Measurements from ENCODE around the gene SYNGR2. TPM values are rescaled to one million over a fixed set of nuclear protein-coding genes. Genes with fewer than 3 reads are reported as not detected.

SYNGR2 gene
- total and polyA plus RNA-seq, 2 donors (not counting 1 experiment from before 2014, with no cell fraction given): 15.5 to 23.8 TPM

- Histone ChIP-seq H3K4me2 (ENCODE audit: extremely low read depth, insufficient read depth, low read length) (peak overlapping the region; percentile 77), H3K9me3 (ENCODE audit: control insufficient read depth, insufficient read depth, low read depth, low read length) (no peaks in the 10 kb centered on the region), H2AFZ (ENCODE audit: low read length) (peak overlapping the region; percentile 35), H3K27me3 (ENCODE audit: control insufficient read depth, insufficient read depth, low read length) (no peaks in the 10 kb centered on the region), H3K27ac (ENCODE audit: insufficient read depth, low read length) (no peak overlapping the region), H3K9ac (ENCODE audit: insufficient read depth, low read length) (no peak overlapping the region), H4K20me1 (ENCODE audit: control insufficient read depth, extremely low read depth, insufficient read depth, low read length) (no peaks in the 10 kb centered on the region), H3K79me2 (ENCODE audit: control insufficient read depth, insufficient read depth, low read length) (peaks cover 6% of the 10 kb centered on the region), H3K4me1 (ENCODE audit: control insufficient read depth, extremely low read depth, insufficient read depth, low read length) (peaks cover 4% of the 10 kb centered on the region), H3K36me3 (ENCODE audit: control insufficient read depth, insufficient read depth, low read length) (peaks cover 6% of the 10 kb centered on the region), H3K4me3 (replicated peaks in 1 of 4; ENCODE audit: control extremely low read depth in 1 of 4, insufficient read depth in 1 of 4, low read depth in 3 of 4, low read length in 4 of 4) (peak overlapping the region; percentile 8 to 89 (median 52))
- TF ChIP-seq EZH2 (IDR thresholded peaks at IDR 0.05; ENCODE audit: low read length, missing control alignments): no peak
- TF ChIP-seq CTCF (conservative IDR thresholded peaks at IDR 0.05 in 1 of 2, IDR thresholded peaks at IDR 0.05 in 1 of 2; ENCODE audit: low read depth in 1 of 2, low read length in 2 of 2): no peak
- DNase-seq (ENCODE audit: low read depth in 2 of 2): no peak
Measured at GRCh38 chr17:78185981-78186691, 17.8 kb downstream of the SYNGR2 start.

DNA sequence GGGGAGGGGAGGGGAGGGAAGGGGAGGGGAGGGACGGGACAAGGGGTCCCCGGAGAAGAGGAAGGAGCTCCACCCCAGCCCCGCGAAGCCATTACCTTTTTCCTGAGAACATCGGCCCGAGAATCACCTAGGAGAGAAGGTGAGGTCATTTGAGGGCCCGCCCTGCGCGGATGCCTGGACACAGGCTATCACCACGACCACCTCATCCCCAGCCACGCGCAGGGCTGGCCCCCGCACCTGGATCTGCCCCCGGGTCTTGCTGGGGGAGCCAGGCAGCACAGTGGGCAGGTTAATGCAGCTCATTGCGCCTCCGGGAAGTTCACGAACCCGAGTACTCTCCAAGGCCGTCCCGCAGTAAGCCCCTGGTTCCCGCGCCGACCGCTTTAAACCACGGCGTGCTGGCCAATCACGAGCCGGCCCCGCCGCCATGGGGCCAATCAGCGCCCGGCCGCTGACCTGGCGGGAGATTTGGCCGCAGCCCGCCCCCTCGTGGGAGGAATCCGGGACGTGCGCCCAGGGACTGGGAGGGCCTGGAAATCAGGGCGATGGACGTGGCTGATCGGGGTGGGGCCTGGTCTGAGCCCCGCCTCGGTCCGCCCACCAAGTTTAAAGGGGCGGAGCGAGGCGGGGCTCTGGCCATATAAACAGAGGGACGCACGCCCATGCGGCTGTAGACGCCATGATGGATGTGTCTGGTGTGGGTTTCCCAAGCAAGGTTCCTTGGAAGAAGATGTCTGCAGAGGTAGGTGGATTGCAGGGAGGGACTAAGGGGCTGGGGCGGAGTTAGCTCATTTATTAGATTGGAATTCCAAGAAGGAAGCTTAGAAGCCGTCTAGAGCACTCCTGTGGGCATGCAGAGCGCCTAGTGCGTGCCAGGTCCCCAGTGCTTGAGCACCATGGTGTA, 18.6 kb downstream of the SYNGR2 start, which contains the start of the genes AFMID and TK1:
Gene AFMID, plus strand, starts transcription at position 671 of the 904 bp plus-strand sequence. Its CDS starts 9 bp downstream, at position 680.
Gene TK1, minus strand, starts transcription at position 361 of the 904 bp plus-strand sequence. Its CDS starts 58 bp downstream, at position 303.
- no peaks in the 10 kb centered on the region for H4K20me1 ChIP-seq (ENCODE audit: control insufficient read depth, extremely low read depth, insufficient read depth, low read length)
- H3K9ac ChIP-seq (ENCODE audit: insufficient read depth, low read length): peak within 1 kb of the TSS; percentile 72
- peaks cover 6% of the 10 kb centered on the region for H3K79me2 ChIP-seq (ENCODE audit: control insufficient read depth, insufficient read depth, low read length)
- peak within 1 kb of the TSS; percentile 93 for H3K4me2 ChIP-seq (ENCODE audit: extremely low read depth, insufficient read depth, low read length)
- TF ChIP-seq CTCF (conservative IDR thresholded peaks at IDR 0.05 in 1 of 2, IDR thresholded peaks at IDR 0.05 in 1 of 2; ENCODE audit: low read depth in 1 of 2, low read length in 2 of 2) (peak; percentile 67 to 78), EZH2 (IDR thresholded peaks at IDR 0.05; ENCODE audit: low read length, missing control alignments) (no peak)
- peak within 1 kb of the TSS; percentile 95 for H2AFZ ChIP-seq (ENCODE audit: low read length)
- peak within 1 kb of the TSS; percentile 67 to 89 (median 78) for H3K4me3 ChIP-seq (replicated peaks in 1 of 4; ENCODE audit: control extremely low read depth in 1 of 4, insufficient read depth in 1 of 4, low read depth in 3 of 4, low read length in 4 of 4)
- H3K27ac ChIP-seq (ENCODE audit: insufficient read depth, low read length): peak within 1 kb of the TSS; percentile 76
- H3K9me3 ChIP-seq (ENCODE audit: control insufficient read depth, insufficient read depth, low read depth, low read length): no peaks in the 10 kb centered on the region
- peaks cover 4% of the 10 kb centered on the region for H3K4me1 ChIP-seq (ENCODE audit: control insufficient read depth, extremely low read depth, insufficient read depth, low read length)
- no peaks in the 10 kb centered on the region for H3K27me3 ChIP-seq (ENCODE audit: control insufficient read depth, insufficient read depth, low read length)
- H3K36me3 ChIP-seq (ENCODE audit: control insufficient read depth, insufficient read depth, low read length): peaks cover 6% of the 10 kb centered on the region
- DNase-seq (ENCODE audit: low read depth in 2 of 2): peak; percentile 93 to 96

DNA sequence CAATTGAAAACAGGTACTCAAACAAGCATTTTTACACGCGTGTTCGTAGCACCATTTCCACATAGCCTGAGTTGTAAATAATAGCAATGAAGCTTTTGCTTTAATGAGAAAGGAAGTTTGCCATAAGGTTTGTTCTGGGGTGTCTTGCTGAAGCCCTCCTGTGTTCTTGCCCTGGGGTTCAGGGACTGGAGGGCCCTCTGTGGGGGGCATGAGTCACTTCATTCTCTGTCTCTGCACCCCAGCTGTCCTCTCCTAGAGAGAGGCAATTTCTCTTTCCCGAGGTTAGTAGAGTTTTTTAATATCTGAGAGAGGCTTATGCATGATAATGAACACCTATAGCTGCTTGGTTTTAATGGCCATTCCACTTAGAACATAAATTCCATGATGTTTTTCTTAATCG, 28.3 kb downstream of the SYNGR2 start:
- H3K27ac ChIP-seq (ENCODE audit: insufficient read depth, low read length): no peak overlapping the region

More for the DNA sequence above, 28.3 kb downstream of the SYNGR2 start:
- H3K79me2 ChIP-seq (ENCODE audit: control insufficient read depth, insufficient read depth, low read length): no peaks in the 10 kb centered on the region
- TF ChIP-seq CTCF (conservative IDR thresholded peaks at IDR 0.05 in 1 of 2, IDR thresholded peaks at IDR 0.05 in 1 of 2; ENCODE audit: low read depth in 1 of 2, low read length in 2 of 2) (no peak), EZH2 (IDR thresholded peaks at IDR 0.05; ENCODE audit: low read length, missing control alignments) (no peak)
- no peak overlapping the region for H2AFZ ChIP-seq (ENCODE audit: low read length)
- no peak overlapping the region for H3K4me3 ChIP-seq (replicated peaks in 1 of 4; ENCODE audit: control extremely low read depth in 1 of 4, insufficient read depth in 1 of 4, low read depth in 3 of 4, low read length in 4 of 4)
- H3K9me3 ChIP-seq (ENCODE audit: control insufficient read depth, insufficient read depth, low read depth, low read length): no peaks in the 10 kb centered on the region
- no peaks in the 10 kb centered on the region for H3K27me3 ChIP-seq (ENCODE audit: control insufficient read depth, insufficient read depth, low read length)
- DNase-seq (ENCODE audit: low read depth in 2 of 2): no peak
- no peak overlapping the region for H3K9ac ChIP-seq (ENCODE audit: insufficient read depth, low read length)
- no peaks in the 10 kb centered on the region for H3K4me1 ChIP-seq (ENCODE audit: control insufficient read depth, extremely low read depth, insufficient read depth, low read length)
- peaks cover 3% of the 10 kb centered on the region for H3K36me3 ChIP-seq (ENCODE audit: control insufficient read depth, insufficient read depth, low read length)
- H3K4me2 ChIP-seq (ENCODE audit: extremely low read depth, insufficient read depth, low read length): no peak overlapping the region
- H4K20me1 ChIP-seq (ENCODE audit: control insufficient read depth, extremely low read depth, insufficient read depth, low read length): no peaks in the 10 kb centered on the region
